Hematopoietic multipotent progenitor cell treated with erythropoietin and hydrocortisone succinate and interleukin-3 and kit ligand, for 6 days (in vitro differentiated cells): ENCODE measurements around the gene CACNA2D3.

Source experiments
- DNase-seq: peaks from one replicate; pipeline ENCODE4 v3.0.0-alpha.2; 2015

Gene CACNA2D3

GRCh38 chr3:54488297-54488696, 365.9 kb downstream of the CACNA2D3 start:
- no peak for DNase-seq

DNA sequence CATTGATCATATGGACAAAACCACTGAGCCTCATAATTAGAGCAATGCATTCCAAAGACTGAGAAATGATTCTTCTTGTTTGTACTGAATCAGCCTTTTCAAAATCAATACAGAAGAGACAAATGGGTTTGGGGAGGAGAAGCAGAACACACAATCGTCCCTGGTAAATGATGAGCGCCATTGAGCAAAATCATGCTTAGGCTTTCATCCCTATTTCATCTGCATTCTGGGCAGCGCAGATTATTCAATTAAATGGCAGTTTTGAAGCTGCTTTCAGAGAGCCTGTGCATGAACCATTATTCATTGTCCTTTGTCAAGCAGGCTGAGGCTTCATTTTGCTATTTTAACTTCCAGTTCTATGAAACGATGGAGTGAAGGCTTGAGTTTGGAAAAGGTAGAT, 371.9 kb downstream of the CACNA2D3 start:
- DNase-seq: no peak

GRCh38 chr3:54506603-54507002, 384.3 kb downstream of the CACNA2D3 start:
- DNase-seq: no peak

GRCh38 chr3:54507876-54508460, 385.6 kb downstream of the CACNA2D3 start:
- DNase-seq: no peak

GRCh38 chr3:54510506-54510905, 388.2 kb downstream of the CACNA2D3 start:
- DNase-seq: no peak

DNA sequence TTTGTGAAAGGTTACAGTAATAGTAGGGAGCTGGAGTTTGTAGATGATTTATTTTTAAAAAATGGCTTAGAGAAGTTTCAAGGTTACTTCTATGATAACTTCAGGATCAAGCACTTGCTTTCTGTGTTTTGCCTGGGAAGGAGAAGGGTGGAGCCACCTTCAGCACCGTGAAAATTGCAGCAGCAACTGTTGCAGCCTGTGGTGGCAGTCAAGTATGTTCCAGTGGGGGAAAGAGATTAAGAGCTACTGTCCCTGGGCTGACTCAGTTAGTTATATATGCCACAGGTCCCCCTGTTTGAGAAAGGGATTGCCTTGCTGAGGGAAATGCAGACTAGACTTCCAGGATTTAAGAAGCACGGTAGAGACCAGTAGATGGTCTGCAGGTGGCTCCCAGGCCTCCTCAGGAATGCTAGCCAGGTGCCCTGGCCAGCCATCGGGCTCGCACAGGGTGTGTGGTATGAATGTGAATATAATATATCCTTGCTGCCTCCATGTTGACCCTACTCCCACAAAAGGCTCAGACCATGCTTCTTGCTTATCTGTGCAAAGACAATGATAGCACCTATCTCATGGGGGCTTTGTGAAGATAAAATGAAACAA, 389.5 kb downstream of the CACNA2D3 start:
- DNase-seq: no peak

DNA sequence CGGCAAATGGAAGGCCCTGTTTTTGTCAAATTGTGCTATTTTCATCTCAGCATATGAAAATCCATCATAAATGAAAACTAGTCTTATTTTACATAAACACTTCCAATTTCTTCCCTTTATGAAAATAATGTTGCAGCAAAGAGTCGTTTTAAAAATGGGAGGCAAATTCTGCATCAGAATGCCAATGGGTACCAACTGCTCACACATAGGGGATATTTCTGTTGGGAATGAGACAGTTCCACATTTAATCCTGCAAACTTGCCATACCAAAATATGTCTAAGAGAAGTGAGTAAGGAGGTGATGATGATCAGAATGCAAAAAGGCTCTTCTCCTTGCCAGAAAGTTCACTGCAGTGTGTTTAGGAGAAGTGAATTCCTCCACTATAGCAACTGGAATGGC, 391.7 kb downstream of the CACNA2D3 start:
- no peak for DNase-seq

- DNase-seq: no peak
These were observed 392.1 kb downstream of the CACNA2D3 start for GRCh38 chr3:54514416-54514815.

- no peak for DNase-seq
These were observed 393.3 kb downstream of the CACNA2D3 start for GRCh38 chr3:54515441-54516213.

GRCh38 chr3:54517424-54517823, 395.1 kb downstream of the CACNA2D3 start:
- no peak for DNase-seq

- no peak for DNase-seq
These were observed 395.8 kb downstream of the CACNA2D3 start for GRCh38 chr3:54518011-54518675.

DNA sequence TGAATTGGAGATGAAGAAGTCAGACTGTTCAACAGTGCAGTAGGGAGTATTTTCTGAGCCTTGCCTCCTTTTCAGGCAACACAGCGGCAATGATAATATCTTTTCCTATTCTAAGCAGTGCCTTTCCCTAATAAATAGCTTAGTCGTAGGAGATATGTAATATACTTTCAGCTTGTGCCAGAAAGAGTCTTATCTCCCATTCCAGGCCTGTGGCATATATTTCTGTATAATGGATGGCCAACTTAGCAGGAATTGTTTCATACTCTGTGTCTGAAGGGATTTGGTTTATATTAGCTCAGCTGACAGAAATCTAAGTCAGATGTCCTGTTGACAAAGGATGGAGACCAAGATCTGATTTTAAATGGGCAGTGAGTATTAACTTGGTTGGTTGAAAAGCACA, 397.1 kb downstream of the CACNA2D3 start:
- no peak for DNase-seq

- DNase-seq: no peak
These were observed 397.7 kb downstream of the CACNA2D3 start for GRCh38 chr3:54520060-54520459.

DNA sequence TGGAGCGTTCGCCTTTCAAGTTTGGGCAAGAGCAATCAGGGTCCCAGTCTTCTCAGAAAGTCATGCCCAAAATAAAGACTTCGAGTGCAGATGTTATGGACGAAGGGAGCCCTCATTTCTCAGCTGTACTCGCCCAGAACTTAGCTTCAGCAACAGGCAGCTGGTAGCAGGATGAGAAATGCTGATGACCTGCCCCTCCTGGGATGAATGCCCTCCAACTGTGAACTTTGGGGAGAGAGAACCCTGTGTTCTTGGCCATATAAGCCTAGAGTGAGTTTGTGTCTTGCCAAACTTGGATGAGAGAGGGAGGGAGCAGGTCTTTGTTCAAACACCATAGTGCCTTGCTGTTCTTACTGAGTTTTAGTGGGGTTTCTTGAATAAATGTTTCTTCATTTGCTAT, 405.2 kb downstream of the CACNA2D3 start:
- no peak for DNase-seq

DNA sequence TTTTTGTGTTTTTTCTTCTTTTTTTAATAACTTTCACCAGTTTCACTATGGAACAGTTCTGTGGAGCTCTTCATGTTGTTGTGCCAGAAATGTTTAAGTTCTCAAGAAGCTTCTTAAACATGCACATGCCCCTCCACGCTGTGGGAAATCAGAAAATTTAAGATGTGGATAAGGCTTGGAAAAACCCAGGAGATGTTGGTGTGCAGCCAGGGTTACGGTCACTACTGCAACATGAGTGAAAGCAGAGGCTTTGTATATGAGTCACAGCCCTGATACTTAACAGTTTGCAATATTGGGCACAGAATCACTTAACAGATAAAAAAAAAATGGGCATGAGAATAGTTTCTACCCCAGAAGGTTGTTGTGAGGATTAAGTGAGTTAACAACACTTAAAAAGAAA, 405.6 kb downstream of the CACNA2D3 start:
- DNase-seq: no peak

GRCh38 chr3:54528668-54529067, 406.3 kb downstream of the CACNA2D3 start:
- no peak for DNase-seq

DNA sequence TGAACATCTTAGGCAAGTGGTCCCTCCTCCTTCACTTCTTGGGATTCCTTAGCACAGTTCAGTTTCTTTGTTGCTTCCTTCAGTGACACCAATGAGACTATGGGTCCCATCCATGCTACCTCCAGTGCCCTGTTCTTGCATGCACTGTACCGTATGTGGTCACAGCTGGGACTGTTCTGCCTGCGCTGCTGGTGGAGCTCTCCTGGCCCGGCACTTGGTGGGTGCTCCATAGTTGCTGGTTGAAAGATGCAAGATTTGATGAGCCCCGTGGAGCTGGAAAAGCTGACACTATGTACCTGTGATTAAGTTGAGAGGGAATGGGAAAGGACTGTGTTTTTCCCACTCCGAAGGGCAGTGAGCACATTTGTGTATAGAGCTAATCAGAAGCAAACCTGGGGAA, 407.7 kb downstream of the CACNA2D3 start:
- no peak for DNase-seq

DNA sequence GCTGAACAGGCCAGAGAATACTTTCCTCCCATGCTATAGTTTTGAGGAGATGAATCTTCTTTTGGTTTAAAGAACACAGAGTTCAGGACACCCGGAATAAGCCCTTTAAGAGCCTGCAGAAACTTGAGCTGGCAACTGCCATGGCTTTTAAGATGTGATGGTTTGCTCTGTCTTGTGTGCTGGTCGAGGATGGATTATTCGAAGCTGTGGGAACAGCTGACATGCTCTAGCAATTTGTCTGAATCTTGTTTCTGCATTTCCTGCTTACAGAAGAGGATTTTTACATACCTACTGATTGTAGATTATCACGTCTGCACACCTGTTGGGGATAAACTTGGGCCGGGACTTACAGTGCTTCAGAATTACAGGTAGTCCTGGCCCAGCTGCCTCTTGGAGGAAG, 408.6 kb downstream of the CACNA2D3 start:
- DNase-seq: no peak

DNA sequence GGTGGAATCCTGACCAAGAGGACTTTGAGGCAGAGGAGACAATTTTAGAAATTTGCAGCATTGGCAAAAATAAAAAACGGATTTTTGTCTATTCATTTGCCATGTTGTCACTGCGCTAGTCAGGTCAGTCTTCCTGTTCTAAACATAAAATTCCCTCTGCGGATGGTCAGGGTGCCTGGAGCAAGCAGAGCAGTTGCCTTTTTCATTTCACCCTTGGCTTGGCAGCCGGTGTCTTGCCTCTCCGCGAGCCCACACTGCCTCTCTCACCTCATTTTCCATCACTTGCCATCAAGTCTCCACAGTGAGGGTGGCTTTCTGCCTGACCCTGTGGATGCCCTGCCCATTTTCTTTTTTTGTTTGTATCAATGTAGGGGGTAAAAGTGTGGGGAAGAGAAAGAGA, 409.4 kb downstream of the CACNA2D3 start:
- no peak for DNase-seq

DNA sequence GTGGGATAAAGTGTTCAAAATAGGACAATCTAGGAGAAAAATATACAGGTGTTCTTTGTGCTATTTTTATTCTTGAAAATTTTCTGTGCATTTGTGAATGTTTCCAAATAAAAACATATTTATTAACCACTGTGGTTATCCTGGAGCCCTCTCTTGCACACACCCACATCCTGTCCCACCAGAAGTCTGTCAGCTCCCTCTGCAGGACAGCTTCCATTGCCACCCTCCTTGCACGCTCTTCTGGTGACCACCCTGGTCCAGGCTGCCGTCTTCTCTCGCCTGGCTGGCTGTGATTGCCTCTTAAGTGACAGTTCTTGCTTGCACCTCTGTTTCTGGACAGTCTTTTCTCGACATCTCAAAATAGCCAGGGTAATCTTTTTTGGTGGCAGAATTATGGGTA, 411.5 kb downstream of the CACNA2D3 start:
- no peak for DNase-seq

- no peak for DNase-seq
These were observed 413.3 kb downstream of the CACNA2D3 start for GRCh38 chr3:54535619-54536018.

DNA sequence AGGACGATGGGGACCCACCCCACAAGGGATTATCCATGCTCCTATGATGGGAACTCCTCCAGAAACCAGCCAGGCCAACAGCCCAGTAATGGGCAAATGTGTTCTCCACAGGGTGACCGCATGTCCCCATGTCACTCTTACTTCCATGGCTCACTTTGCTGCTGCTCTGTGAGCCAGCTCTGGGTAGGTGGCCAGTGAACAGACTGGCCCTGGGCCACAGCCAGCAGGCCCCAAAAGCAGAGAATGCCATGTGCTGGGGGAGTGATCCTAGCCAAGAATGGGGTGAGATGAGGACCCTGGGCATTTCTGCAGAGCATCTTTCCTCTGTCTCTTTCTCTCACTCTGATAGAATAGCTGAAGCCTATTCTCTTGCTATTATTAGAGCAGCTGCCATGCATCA, 414.1 kb downstream of the CACNA2D3 start:
- DNase-seq: no peak

- no peak for DNase-seq
These were observed 415.2 kb downstream of the CACNA2D3 start for GRCh38 chr3:54537506-54537905.

- DNase-seq: peak; percentile 3
These were observed 416.0 kb downstream of the CACNA2D3 start for GRCh38 chr3:54538346-54538745.
